Fibroblast of skin of scalp (primary cell): Measurements from ENCODE around the gene ITGAE.

Experiments
- DNase-seq: peaks from one replicate; pipeline ENCODE4 v3.0.0-alpha.2; 2013

Gene ITGAE

DNA sequence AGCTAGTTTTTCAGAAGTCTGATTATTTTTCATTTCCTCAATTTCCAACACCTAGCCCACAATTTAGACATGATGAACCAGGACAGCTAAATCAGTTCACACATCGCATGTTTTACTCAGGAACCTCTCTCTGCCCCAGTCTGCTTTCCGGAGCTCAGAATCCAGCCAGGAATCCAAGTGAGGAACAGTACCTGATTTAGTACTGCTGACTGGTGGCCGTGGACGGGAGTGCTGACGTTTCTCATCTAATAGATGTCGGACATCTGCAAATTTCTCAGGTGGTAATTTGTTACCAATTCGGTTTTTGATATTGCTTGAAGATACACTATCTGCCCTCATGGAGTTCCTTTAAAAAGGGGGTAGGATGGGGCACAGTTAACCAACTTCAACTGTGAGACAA, 14.9 kb upstream of the ITGAE start:
- DNase-seq = no peak

DNA sequence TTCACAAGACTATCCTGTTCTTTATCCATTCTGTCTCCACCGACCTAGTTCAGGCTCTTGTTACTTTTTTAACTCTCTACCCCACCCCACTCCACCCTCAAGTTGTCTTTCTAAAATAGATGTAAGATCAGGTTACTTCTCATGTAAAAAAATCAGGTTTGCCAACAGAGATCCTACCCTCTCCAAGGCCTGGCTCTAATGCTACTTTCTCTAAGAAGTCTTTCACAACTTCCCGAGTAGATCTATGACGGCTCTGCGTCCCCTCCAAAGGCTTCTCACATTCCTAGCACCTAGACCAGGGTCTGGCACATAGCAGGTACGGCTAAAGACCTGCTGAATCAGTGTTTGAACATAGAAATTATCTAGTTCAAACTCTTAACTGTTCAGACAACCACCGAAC, 14.1 kb upstream of the ITGAE start:
- no peak for DNase-seq

DNA sequence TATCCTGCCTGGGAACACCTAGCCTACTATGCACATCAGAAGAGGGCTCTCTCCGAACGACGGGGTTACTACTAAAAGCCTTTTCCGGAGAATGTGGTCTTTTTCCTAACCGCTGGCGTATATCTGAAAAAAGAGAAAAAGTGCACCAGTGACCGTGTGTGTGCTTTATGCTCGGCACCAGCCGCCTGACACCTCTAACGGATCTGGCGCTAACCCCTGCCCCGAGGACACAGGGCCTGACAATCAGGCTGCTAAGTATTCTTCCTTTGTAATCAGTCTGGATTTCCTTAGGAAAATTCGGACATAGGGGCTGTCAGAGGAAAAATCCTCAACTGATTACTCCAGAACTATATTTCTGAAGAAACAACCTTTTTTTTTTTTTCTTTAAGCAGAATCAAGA, 13.4 kb upstream of the ITGAE start:
- no peak for DNase-seq

DNA sequence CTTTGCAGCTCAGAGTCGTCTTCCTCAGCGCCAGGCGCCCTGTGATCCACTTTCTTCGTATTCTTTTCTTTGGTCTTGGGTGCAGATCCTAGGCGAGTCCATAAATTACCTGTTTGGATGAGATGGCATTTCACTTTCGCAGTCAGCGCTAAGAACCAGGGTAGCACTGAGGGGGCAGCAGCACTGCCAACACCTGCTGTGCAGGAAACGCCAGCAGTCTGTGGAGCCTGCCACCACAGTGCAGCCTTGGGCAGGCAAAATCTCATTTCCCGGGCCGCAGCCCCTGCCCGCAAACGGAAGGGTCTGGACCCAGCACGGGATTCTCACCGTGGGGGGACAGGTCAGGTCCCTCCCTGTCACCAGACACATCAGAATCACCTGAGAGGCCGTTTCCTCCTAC, 12.2 kb upstream of the ITGAE start:
- DNase-seq = no peak

DNA sequence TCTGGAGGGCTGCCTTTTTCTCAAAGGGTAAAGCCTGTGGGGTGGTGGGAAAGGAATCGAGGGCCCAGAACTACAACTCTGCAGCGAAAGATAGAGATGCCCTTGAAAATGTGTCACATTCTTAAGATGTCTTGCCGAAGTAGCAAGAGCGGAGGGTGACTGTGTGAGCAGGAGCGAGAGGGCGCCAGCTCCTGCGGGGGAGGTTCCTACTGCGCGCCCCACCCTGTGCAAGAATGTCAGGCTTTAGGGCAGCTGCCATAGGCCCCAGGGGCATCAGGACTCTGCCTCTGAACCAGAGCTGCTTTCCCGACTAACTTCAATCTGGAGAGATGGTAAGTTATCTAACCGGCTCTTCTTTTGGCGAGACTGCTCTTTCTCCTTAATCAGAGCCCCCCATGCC, 11.8 kb upstream of the ITGAE start:
- no peak for DNase-seq

DNA sequence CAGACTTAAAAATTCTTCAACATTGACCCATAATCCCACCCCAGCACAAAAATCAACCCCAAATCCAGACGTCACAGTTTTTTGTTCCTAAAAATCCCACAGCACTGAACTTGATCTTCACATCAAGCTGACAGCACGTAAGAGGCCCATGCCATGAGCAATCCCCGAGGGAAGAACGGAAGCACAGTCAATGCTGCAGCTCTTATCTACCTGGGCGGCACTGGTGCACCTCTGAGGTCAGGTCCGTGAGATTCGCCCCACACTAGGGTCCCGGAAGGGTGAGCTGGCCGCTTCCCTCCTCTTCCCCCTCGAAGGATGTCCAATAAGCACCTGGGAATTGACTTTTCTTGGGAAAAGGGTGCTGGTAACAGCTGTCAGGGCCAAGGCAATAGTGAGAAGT, 11.3 kb upstream of the ITGAE start:
- DNase-seq = no peak

DNA sequence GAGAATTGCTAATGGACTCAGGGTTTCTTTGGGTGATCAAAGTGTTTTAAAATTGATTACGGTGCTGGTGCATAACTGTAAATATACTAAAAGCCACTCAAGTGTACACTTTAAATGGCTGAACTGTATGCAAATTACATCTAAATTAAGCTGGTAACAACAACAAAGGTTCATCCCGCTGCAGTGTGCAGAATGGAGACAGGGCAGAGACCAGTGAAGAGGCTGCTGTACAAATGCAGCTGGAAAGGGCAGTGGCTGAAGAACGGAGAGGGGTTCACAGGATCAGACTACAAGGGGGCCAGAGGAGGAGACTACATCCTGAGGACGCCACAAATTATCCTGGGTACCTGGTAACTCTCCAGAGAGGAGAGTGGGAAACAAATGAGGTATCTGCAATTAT, 9.0 kb upstream of the ITGAE start:
- DNase-seq = no peak

DNA sequence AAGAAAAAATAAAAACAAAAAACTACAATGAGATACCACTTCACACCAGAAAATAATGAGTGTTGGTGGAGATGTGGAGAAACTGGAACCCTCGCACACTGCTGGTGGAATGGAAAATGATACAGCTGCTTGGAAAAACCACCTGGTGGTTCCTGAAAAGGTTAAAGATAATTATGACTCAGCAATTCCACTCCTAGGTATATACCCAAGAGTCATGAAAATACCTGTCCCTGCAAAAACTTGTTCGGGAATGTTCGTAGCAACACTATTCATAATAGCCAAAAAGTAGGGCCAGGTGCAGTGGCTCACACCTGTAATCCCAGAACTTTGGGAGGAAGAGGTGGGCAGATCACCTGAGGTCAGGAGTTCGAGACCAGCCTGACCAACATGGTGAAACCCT, 8.1 kb upstream of the ITGAE start:
- no peak for DNase-seq

DNA sequence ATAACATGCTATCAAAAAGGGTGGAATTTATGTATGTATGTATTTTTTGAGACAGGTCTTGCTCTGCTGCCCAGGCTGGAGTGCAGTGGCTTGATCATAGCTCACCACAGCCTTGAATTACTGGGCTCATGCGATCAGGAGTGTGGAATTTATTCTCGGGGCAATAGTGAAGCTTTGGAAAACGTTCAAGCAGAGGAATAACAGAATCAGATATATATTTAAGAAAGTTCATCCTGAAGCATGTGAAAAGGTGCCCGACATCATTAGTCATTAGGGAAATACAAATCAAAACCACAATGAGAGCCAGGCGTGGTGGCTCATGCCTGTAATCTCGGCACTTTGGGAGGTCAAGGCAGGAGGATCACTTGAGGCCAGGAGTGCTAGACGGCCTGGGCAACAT, 7.7 kb upstream of the ITGAE start:
- no peak for DNase-seq

DNA sequence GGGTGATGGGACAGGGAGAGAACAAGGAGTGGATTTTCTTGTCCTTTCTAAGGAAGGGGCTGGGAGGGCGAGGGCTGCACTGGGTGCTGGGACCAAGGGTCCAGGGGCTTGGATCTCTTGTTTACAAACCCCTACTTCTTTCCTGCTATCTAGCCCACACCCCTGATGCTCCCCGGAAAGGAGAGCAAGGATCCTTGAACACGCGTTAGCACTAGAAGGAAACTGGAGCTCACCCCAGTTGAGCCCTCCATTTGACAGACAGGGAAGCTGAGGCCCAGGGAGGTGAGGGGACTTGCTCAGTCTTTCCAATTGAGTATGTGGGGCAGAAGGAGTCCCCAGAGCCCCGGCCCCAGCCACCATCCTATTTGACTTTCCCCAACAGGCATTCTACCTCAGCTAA, 4.6 kb upstream of the ITGAE start:
- no peak for DNase-seq

DNA sequence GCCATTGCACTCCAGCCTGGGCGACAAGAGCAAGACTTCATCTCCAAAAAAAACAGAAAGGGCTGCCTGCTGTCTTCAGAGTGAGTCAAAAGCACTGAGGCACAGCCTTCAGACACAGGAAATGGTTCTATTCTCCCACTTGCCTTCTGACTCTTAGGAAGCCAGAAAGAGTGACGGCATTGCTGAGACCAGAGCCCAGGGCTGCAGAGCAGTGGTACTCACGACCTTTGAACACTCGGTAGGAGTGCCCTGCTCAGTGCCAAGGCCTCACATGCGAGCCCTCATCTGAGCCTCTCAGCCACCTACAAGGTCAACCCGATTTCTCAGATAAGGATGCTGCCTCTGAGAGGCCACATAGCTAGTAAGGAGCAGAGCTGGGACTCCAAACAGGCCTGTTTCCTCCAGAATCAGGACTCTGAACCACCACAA, 3.5 kb upstream of the ITGAE start:
- no peak for DNase-seq

DNA sequence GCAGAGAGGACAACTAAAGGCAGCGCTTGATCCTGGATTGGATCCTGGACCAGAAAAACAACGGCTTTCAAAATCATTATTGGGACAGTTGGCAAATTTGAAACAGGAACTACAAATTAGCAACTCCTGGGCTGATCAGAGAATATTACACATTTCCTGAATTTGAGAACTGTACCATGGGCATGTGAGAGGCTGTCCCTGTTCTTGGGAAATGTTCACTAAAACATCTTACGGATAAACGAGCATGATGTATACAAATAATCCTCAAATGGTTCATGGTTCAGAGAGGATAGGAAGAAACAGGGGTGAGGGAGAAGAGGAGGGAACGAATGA, 2.3 kb upstream of the ITGAE start:
- DNase-seq = no peak

DNA sequence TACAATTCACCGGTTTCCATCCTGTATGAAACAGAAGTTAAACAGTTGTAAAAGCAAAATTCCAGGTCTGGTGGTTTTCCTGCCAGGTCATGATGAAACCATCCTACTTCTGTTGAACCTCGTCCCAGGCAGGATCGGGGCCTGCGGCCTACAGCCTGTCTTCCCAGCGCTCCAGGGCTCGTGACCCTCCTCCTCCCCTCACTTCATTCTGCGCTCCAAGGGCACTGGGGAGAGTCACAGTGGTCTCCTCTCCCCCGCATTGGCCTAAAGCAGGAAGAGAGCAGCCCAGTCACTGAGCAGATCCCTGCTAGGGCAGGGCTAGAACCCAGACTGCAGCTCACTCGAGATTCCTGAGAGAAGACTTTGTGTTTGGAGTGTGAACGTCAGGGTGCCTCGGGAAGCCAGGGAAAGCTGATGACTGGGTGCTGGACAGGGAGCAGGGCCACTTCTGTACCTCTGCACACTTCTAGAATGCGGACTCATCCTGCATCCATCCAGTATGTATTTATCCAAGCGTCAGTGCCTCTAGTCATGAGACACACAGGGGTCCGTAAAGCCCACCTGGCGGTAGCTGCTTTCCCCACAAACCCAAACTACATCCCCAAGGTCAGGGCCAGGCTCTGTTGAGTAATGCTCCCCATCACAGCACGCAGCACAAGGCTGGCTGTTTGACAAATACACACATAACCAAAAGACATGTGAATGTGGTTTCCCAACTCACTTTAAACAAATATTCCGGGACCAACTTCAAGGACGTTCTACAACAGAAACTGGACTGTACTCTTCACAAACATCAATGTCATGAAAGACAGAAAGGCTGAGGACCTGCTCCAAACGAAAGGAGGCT, 1.7 kb upstream of the ITGAE start:
- DNase-seq = peak; percentile 60

DNA sequence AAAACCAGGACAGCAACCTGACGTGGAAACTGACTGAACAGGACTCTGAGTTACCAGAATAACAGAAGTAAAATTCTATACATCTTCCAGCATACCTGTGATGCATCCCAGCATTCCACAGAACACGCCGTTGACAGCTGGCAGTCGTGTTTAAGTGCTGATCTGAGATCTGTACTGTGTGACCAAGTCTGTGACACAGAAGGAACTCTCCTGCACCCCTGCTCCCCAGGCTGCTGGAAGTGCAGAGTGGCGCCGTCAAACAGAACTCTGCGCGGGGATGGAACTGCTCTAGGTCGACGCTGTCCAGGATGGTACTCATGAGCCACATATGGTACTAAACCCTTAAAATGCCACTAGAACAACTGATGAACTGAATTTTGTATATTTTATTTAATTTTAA, 804 bp upstream of the ITGAE start:
- no peak for DNase-seq

DNA sequence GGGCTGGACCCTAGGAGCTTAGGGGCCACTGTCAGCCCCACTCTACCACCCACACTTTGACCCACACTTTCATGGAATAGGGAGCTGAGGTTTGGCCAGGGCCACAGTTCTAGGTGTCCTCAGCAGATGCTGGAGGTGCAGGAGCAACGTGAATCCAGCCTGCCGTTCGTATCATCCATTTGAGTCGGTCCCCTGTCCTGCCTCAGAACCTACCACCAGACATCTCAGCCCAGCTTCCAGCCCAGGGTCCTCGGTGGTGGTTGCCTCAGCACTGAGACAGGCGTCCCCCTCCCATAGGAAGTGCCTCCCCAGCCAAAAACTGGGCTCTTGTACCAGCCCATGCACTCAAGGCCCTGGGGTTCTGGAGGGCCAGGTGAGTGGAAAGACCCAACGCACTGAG, 359 bp upstream of the ITGAE start:
- no peak for DNase-seq

DNA sequence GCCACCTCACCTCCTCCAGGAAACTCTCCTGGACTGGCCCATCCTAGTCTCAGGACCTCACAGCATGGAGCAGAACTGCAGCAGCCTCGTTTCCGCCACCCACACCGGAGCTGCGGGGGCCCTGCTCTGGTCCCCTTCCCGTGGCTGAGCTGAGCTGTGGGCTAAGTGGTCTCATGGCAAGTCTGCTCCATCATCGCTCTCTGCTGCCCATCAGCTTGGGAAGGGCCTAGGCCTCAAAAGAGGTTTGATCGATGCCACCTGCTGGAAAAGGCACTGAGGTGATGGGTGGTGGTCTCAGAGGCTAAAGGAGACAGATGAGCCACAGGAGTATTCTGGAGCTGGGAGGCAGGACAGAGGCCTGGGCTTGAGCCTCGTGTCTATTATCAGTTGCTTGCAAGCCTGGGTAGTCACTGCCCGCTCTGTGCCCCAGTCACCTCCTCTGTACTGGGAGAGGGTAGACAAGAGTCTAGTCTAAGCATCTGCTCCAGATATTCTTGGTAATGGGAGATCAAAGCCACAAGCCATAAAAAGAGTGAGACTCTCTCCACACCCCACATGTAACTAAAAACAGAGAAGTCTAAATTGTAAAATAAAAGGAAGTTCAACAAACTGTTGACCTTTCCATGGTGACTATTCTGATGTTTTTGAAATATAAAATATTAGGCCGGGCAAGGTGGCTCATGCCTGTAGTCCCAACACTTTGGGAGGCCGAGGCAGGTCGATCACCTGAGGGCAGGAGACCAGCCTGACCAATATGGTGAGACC, 1.6 kb downstream of the ITGAE start:
- DNase-seq = no peak

DNA sequence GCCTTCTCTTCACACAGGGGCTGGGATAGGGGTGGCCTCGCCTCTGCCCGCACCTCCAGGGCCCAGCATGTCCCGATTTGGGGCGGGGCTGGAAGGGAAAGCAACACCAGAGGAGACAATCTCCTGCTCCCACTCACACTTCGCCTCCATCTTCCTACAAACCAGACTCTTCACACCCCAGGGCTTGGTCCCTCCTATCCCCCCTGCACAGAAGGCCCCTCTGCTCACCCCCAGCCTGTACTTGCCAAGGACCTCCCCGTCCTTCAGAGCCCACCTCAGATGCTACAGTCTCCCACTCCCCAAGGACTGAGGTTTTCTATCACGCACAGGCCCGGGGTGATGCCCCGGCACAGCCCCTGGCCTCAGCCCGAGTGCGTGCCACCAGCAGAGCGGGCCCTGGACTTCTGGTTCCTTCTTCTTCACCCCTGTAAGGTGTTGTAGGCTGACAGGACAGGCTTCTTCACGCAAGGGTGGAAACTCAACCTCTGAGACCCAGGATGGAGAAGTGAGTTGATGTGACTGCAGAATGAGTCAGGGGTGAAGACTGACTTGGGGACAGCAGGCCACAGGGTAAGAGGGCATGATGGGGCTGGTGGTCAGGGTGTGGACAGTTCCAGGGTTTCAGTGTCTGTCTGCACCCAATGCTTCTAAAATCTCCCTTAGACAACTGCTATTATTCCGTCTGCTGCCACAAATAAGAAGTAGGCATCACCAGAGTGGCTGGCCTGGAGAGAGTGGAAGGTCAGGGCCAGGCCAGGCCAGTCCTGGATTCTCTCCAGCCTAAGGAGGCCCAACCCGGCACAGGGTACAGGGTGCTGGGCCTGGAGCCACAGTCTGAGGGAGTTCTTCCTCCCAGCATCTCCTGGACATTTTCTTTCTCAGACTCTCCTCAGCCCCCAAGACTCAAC, 2.5 kb downstream of the ITGAE start:
- DNase-seq = no peak

DNA sequence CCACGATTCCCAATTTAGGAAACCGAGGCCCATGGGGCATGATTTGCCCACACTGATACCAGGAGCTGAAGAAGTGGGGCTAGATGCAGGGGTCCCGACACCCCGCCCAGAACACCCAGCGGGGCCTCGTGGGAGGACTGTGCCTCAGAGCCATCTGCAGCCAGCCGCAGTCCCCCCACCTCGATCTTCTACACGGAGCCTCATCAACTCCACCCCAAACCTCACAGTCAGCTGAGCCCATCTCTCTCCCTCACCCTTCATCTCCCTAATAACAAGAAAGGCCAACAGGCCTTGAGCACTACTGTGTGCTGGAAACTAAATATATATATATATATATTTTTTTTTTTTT, 4.2 kb downstream of the ITGAE start:
- DNase-seq = no peak

DNA sequence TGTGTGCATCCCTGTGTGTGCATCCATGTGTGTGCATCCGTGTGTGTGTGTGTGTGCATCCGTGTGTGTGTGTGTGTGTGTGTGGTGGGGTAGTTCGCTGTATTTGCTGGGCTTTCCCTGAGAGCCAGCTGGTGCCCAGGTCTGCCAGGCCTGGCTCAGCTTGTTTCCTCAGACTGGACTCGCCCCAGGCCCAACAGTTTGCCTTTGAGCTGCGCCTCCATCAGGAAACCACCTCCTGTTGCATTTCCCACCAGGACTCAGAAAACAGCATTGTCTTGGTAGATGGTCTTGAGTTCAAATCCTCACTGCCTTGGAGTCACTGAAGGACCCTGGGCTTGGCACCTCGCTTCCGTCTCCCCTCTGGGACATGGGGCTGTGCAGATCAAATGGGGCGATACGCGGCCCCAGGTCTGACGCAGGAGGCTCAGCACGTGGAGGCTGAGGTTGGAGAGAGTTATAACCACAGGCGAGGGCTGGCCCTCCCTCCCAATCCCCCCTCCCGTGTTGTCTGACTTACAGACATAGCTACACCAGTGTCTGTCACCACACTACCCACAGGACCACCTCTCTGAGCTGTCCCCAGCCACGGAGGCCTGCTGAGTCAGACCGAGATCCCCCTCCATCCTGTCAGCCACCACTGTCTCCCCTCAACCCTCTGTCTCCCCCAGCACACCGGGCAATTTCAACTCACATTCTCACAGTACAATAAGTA, 4.7 kb downstream of the ITGAE start:
- DNase-seq = peak; percentile 29

DNA sequence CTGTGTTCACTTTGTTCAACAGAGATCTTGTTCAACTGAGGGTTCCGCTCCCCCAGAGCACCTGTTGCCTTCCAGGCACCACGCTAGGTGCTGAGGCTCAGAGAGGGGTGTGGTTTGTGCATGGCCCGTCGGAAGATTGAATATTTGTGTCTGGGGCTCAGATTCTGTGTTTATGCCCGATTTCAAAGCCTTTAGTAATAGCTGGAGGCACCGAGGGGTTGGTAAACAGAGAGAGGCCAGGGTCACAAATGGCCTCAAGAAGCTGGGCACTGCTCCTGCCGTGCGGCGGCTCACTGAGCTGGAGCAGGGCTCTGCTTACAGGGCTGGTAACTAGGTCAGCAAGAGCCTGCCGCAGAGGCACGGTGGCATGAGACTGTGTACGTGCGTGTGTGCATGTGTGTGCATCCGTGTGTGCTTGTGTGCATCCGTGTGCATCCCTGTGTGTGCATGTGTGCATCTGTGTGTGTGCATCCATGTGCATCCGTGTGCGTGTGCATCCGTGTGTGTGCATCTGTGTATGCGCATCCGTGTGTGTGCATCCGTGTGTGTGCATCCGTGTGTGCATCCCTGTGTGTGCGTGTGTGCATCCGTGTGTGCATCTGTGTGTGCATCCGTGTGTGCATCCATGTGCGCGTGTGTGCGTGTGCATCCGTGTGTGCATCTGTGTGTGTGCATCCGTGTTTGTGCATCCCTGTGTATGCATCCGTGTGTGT, 5.4 kb downstream of the ITGAE start:
- DNase-seq = no peak

DNA sequence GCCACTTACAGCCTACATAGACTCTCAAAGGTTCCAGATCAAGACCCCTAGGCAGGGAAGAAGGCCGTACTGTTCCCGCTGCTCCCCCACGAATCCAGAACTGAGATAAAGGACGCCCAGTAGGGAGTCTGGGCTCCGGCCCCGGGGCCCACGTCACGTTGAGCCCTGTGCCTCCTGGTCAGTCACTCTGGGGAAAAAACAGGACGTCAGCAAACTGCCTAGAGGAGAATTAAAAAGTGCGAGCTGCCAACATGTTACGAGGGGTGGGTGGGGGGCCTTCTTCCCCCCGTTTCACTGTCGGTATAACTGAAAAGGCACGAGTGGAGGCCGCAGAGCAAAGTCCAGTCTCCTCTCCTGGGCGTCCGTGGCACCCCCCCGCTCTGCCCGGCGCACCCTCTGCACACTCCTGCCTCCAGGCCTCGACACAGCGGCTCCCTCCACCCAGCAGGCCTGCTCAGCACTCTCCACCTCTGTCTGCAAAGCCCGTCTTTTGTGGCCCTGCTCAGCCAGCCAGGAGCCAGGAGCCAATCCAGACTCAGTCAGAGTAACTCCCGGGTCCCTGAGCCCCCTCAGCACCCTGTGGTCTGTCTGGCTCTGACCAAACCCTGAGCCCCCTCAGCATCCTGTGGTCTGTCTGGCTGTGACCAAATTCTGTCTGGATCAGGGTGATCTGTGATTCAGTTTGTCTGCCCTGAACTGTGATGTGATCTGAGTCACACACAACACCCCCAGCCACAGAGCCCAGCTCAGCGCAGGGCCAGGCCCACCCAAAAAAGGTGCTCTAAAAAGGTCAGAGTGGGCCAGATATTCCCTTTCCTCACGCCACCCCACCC, 6.2 kb downstream of the ITGAE start:
- peak; percentile 78 for DNase-seq
